Activated naive CD4-positive, alpha-beta T cell treated with anti-CD3 and anti-CD28 coated beads, Interleukin-2, amount 50 U/mL, for 16 hours (primary cell): ENCODE measurements around the gene VTCN1.

ENCODE experiments used
- DNase-seq: peaks from one replicate; pipeline ENCODE4 v3.0.0-alpha.2; 2020

The VTCN1 gene

DNA sequence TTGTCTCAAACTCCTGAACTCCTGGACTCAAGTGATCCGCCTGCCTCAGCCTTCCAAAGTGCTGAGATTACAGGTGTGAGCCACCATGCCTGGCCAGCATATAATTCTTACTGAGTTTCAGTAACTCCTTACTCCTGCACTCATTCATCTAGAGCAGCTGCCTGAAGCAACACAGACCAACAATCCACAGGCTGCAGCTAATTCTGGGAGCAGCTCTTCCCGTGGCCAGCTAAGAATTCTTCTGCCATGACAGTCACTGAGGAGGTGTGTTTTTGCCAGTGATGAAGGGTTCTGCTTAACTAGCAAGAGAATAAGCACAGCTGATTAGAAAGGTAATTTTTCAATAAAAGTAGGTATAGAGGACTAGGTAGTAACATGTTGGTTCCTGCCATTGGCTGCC lies 5.4 kb downstream of the VTCN1 start:
- DNase-seq = no peak

DNA sequence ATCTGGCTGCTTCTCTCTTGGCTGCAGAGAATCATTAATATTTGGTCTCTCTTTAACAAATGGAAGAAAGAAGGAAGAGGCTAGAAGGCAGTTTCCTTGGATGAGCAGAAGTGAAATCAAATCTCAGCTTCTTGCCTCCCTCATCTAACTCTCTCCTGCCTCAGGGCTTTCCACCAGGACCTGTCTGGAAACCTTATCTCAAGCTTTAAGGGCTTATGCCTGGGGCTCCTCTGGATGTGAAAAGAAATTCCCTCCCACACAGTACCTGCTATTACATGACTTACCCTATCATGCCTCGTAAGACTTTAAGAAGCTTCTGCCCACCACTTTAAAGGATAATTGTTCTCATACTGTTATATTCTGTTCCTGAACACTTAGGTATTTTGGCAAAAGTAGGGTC lies 8.9 kb downstream of the VTCN1 start:
- DNase-seq = no peak

DNA sequence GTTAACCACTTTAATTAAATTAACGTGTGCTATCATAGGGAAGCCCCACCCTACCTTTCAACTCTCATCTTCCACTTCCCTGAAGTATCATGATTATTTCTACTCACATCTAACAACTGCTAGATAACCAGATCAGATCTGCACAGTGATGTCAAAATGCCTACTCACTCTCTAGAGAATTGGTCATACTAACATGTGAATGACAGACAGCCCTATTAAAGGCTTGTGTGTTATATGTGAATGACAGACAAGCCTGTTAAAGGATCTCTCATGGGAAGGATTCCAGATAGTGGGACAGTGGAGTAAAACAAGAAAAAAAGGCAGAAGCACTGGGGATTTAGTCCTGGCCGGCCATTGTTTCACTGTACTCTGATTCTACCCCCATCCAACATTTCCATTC lies 12.6 kb downstream of the VTCN1 start:
- DNase-seq = no peak

DNA sequence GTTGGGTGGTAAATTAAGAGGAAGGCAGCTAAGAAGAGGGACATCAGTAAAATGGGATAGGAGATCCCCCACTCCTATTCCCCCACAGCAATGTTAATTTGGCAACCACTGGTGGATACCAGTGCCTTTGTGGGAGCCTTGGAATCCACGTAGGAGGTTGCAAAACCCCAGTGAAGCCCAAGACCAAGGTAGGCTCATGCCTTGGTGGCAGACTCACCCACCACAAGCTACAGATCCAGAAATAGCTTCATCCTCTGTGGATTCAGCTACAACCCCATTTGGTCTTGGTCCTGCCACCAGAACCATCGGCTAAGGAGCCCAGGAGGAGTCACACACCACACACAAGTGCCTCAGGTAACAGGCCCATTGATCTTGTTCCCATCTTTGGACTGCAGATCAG lies 21.0 kb downstream of the VTCN1 start:
- DNase-seq = no peak

DNA sequence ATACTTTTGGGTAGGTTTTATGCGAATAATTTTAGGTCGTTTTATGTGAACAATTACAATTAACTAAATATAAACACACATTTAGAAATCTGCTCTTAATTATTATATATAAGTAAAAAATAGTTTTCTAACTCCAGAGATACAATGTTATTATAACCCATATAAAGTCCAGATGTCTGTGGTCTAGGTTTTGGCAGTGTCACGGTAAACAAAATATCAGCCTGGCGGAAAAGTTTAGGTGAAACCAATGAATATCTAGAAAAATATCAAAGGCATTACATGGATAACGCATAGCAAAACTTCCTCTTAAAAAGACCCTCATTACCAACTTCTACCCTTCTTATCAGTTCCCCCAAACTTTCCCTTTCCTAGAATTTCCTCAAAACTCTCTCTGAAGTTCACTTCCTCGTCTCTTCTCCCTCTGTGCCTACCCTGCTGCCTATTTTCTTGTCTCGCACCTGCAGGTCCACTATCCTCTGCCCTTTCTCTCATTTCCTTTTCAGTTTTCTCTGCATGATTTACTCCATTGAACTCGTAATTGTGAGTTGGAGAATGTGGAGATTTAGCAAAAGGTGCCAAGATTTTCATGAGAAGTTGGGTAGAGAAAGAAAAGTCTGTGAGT lies 21.8 kb downstream of the VTCN1 start:
- no peak for DNase-seq

DNA sequence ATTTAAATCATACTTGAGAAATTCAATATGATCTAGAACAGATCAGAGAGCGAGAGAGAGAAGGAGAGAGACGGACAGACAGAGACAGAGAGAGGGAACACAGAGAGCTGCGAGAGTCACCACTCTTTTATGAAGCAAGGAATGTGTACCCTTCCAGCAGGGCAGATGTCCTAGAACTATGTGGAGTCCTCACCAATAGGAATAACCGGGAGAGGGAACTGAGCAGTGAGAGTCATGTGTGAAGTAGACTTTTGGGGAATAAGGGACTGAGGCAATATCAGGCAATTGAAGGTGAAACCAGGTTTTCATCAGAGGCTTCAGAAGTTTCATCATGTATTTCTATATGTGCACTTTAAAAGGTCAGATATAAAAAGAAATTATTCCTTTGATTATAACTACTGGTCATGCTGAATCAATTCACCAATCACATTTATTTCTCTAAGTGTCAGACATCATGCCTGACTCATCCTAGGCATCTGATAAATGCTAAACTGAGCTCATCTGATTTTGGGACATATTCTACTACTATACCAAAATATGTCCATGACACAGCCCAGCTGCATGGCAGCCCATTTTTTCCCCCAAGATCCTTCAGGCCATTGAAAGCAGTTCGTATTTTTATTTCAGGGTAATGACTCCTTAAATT lies 22.4 kb downstream of the VTCN1 start:
- DNase-seq = no peak

GRCh38 chr1:117183112-117183511 lies 27.6 kb downstream of the VTCN1 start:
- no peak for DNase-seq

DNA sequence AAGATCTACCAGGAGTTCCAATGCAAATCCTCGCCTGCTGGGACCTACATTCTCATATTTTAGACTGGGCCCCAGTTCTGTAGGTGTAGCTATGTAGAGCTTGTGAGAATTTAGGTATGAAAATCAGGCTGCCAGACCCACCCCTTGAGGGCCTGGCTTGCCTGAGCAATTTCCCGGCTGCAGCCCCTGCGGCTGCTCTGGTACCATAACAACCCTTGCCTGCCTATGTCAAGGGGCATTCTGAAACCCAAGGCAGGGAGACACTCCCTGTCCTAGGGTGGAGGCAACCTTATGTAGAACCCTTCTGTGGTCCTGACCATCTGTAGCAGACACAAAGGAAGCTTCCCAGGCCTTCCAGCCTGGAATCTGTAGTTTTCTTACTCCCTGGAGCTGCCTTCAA lies 28.4 kb downstream of the VTCN1 start:
- no peak for DNase-seq

- no peak for DNase-seq
These were observed 29.1 kb downstream of the VTCN1 start for GRCh38 chr1:117181630-117182041.

DNA sequence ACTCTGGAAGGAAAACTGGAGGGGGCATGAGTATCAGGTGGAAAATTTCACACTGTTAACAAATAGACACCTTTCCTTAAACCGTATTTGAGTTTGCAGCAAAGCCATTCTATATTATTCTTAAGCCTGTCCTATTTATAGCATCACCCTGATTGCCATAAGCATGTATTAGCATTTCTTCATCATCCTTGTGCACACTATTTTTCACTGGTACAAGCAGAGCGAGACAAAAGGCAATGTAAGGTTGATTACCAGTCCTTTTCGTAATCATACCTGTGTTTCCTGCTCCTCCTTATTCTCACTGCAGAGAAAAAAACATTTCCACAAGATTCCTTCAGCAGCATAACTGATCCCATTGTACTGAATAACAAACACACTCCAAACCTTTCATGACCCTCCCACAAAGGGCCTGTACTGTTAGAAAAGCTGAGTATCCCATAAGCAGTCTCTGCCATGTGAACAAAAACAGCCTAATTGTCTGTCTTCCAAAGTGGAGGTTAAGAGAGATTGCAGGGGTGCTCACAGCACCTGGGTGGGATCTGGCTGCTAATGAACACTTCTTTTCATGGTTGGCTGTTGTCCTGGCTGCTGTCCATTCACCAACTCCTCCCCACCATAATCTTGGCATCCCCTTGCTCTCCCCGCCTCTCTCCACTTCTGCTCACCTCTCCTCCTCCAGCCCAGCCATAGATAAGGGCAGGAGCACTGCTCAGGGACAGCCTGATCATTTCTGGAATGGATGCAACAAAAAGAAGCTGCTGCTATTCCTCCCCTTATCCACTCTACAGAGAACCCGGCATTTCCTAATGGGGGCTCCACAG lies 30.4 kb downstream of the VTCN1 start:
- no peak for DNase-seq

DNA sequence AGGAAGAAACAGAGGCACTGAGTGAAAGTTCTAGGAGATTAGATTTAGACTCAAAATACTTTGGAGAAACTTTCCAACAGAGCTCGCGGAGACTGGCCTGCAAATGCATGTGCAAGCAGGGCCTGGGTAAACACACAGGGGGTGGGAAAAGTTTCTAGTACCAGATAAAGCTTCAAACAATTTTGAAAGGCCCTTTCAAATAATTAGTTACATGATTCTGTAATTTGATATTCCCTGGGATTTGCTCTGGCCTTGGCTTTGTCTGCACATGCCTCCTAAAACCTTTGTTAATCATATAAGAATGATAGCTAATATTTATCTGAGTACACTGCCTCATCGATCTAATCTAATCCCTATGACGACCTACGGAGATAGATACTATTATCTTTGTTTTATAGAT lies 31.3 kb downstream of the VTCN1 start:
- no peak for DNase-seq

DNA sequence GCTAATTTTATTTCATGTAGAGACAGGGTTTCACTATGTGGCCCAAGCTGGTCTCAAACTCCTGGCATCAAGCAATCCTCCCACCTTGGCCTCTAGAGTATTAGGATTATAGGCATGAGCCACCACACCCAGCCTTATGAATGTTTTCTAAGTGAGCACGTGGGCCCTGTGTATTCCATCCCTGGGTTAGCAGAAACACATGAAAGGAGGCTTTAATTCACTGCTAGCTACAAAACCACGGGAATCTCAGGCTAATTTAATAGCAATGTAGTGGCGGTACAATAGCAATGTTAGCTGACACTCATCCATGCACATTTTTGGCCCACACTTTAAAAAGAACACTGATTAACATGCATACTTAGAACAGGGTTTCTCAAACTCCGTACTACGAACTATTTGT lies 32.0 kb downstream of the VTCN1 start:
- no peak for DNase-seq

- no peak for DNase-seq
These were observed 33.4 kb downstream of the VTCN1 start for GRCh38 chr1:117177376-117177775.

DNA sequence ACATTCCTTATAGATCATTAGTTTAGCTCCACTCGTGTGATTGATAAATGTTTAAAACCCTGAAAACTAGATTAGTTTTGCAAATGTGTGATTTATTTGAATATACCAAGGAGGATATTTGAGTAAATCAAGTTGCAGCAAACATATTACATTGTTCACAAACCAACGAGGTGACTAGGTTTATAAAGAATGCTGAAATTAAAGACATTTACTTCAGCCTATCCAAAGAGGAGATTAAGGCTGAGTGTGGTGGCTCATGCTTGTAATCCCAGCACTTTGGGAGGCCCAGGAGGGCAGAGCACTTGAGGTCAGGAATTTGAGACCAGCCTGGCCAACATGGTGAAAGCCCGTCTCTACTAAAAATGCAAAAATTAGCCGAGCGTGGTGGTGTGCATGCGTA lies 34.1 kb downstream of the VTCN1 start:
- DNase-seq = no peak

DNA sequence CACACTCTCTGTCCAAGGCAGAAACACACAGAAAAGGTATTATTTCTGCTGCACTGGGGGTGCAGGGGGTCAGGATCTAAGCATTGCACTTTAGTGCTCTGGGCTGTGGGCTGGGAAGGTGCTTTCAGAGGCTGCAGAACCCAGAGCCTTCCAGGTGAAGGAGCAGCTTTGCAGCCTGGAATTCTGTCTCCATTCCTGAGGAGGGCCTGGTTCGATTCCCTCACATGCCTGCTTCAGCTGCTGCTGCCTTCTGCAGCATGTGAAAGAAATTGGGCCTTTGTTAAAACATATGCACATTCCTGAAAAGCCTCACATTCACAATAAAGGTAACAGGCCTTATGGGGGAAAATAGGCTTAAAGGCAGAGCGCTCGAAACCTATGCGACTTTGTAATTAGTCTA lies 35.9 kb downstream of the VTCN1 start:
- no peak for DNase-seq

DNA sequence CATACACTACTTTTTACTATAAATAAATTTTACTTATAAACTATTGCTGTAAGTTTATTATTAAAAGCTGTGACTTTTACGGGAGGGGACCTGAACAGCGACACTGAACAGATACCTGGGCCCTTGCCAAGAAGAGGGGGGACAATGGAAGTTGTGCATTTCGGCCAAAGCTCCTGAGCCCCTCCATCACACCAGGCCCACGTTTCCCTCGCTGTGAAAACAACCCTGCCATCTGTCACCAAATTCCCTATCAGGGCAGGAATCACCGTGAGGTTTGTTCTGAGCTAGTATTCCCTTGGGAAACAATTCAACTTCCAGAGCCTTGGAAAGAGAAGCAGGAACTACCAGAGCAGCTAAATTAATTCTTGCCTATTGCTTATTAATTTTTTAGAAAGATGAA lies 37.0 kb downstream of the VTCN1 start:
- DNase-seq = no peak

- no peak for DNase-seq
These were observed 37.7 kb downstream of the VTCN1 start for GRCh38 chr1:117173006-117173405.

- DNase-seq = no peak
These were observed 38.7 kb downstream of the VTCN1 start for GRCh38 chr1:117171900-117172511.

DNA sequence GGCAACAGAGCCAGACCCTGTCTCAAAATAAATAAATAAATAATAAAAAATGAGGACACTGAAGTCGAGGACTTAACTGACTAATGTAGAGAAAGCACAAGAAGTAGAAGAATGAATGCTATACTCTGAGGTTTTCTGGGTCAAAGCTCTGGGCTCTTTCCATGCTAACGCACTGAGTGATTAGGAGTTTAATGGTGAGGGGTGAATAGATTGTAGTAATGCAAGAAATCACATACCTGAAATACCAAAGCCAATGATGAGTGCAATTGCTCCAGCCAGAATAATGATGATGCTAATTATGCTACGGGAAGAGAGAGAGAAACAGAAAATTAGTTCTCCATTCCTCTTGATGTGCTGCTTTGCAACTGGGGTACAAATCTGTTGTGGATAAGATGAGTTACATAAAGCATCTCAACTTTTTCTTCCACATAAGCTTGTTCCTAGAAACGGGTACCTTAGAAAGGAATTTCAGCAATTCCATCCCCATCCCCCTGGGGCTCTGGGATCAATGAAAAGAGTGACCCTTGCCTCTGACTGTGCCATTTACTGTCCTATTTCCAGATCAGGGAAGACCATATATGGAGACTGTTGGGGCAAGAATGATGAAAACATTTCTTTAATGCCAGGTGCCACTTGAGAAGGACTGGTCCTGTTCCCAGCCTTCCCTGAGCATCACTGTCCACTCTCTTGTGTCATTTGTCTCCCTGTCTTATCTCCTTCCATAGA lies 40.7 kb downstream of the VTCN1 start:
- no peak for DNase-seq

DNA sequence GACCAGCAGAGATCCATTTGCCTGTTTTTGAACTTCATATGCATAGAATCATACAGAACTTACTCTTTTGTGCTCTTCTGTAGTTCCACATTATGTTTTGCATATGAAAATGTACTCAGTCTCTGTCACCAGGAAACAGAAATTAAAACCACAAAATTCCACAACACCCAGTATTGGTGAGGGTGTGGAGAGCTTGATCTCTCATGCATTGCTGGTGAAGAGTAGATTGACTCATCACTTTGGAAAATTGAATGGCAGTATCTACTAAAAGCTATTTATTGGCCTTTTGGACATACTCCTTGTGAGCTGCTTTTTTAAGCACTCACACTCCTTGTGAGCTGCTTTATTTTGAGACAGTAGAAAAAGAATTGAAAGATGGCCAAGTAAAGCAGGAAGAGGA lies 43.3 kb downstream of the VTCN1 start:
- DNase-seq = no peak

GRCh38 chr1:117166076-117166475 lies 44.7 kb downstream of the VTCN1 start:
- no peak for DNase-seq

DNA sequence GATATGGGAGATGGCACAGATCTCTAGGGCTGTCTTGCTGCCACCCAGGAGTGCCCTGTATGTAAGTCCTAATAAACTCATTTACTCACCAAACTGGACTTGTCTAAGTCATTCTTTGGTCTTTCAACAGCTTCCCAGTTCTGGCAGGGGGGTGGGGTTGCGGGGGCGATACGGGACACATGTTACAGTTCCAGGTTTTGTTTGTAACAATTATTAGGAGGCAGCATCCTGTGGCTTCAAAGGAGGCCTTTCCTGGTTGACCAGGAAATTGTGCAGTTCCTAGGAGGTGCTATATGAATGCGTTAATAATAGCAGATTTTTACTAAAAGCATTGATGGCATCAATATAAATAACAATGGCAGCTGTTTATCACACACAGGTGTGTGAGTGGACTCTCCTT lies 46.5 kb downstream of the VTCN1 start:
- no peak for DNase-seq

DNA sequence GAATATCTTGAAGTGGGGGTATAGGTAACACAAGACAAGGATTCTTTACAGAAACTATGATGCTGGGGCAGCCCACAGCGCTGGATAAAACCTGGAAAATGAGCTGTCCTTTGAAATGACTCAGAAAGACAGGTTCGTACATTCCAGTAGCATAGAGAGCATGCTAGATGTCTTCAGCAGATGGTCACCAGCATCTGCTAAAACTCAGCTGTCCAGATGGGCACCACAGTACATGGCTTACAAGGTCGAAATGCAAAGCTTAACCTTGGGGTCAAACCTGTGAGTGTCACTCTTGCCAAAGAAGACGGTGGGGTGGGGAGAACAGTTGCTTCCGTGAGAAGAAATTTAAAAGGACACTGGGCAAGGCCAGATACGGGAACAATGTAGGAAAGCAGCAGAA lies 47.9 kb downstream of the VTCN1 start:
- no peak for DNase-seq
